Measurements from ENCODE around the gene BOD1. TPM values are rescaled to one million over a fixed set of nuclear protein-coding genes. Genes with fewer than 3 reads are reported as not detected.

Gene BOD1
- total RNA-seq, 1 donor from 2014 or later = 76.7 TPM

- no peaks in the 10 kb centered on the region for H3K9me3 Mint-ChIP-seq (ENCODE audit: unreplicated experiment)
- peaks cover 28% of the 10 kb centered on the region for H3K4me1 Mint-ChIP-seq (ENCODE audit: unreplicated experiment)
- DNase-seq (ENCODE audit: low spot score) = no peak
- no peak overlapping the region for H3K4me3 Mint-ChIP-seq (ENCODE audit: unreplicated experiment)
- no peak overlapping the region for H3K27ac Mint-ChIP-seq (ENCODE audit: unreplicated experiment)
- H3K36me3 Mint-ChIP-seq (ENCODE audit: low read depth, unreplicated experiment) = no peaks in the 10 kb centered on the region
- no peaks in the 10 kb centered on the region for H3K27me3 Mint-ChIP-seq (ENCODE audit: unreplicated experiment)
- no peak for TF ChIP-seq CTCF (IDR thresholded peaks at IDR 0.05; ENCODE audit: unreplicated experiment)
Observed at GRCh38 chr5:173625673-173626504, 9.4 kb upstream of the BOD1 start.

GRCh38 chr5:173625261-173625660 is 8.8 kb upstream of the BOD1 start:
- no peaks in the 10 kb centered on the region for H3K9me3 Mint-ChIP-seq (ENCODE audit: unreplicated experiment)
- no peaks in the 10 kb centered on the region for H3K36me3 Mint-ChIP-seq (ENCODE audit: low read depth, unreplicated experiment)
- peaks cover 28% of the 10 kb centered on the region for H3K4me1 Mint-ChIP-seq (ENCODE audit: unreplicated experiment)
- H3K27me3 Mint-ChIP-seq (ENCODE audit: unreplicated experiment) = no peaks in the 10 kb centered on the region
- TF ChIP-seq CTCF (IDR thresholded peaks at IDR 0.05; ENCODE audit: unreplicated experiment) = no peak
- no peak overlapping the region for H3K27ac Mint-ChIP-seq (ENCODE audit: unreplicated experiment)
- no peak for DNase-seq (ENCODE audit: low spot score)
- no peak overlapping the region for H3K4me3 Mint-ChIP-seq (ENCODE audit: unreplicated experiment)

- TF ChIP-seq CTCF (IDR thresholded peaks at IDR 0.05; ENCODE audit: unreplicated experiment) = no peak
- H3K4me1 Mint-ChIP-seq (ENCODE audit: unreplicated experiment) = peaks cover 28% of the 10 kb centered on the region
- no peak for DNase-seq (ENCODE audit: low spot score)
- H3K27me3 Mint-ChIP-seq (ENCODE audit: unreplicated experiment) = no peaks in the 10 kb centered on the region
- H3K4me3 Mint-ChIP-seq (ENCODE audit: unreplicated experiment) = no peak overlapping the region
- H3K27ac Mint-ChIP-seq (ENCODE audit: unreplicated experiment) = no peak overlapping the region
- H3K36me3 Mint-ChIP-seq (ENCODE audit: low read depth, unreplicated experiment) = no peaks in the 10 kb centered on the region
- H3K9me3 Mint-ChIP-seq (ENCODE audit: unreplicated experiment) = no peaks in the 10 kb centered on the region
Observed at GRCh38 chr5:173624282-173624681, 7.8 kb upstream of the BOD1 start.

GRCh38 chr5:173623789-173624188 is 7.3 kb upstream of the BOD1 start:
- Mint-ChIP-seq H3K9me3 (ENCODE audit: unreplicated experiment) (no peaks in the 10 kb centered on the region), H3K27me3 (ENCODE audit: unreplicated experiment) (no peaks in the 10 kb centered on the region), H3K27ac (ENCODE audit: unreplicated experiment) (no peak overlapping the region), H3K4me3 (ENCODE audit: unreplicated experiment) (no peak overlapping the region), H3K4me1 (ENCODE audit: unreplicated experiment) (peaks cover 25% of the 10 kb centered on the region), H3K36me3 (ENCODE audit: low read depth, unreplicated experiment) (no peaks in the 10 kb centered on the region)
- TF ChIP-seq CTCF (IDR thresholded peaks at IDR 0.05; ENCODE audit: unreplicated experiment) = no peak
- DNase-seq (ENCODE audit: low spot score) = no peak

DNA sequence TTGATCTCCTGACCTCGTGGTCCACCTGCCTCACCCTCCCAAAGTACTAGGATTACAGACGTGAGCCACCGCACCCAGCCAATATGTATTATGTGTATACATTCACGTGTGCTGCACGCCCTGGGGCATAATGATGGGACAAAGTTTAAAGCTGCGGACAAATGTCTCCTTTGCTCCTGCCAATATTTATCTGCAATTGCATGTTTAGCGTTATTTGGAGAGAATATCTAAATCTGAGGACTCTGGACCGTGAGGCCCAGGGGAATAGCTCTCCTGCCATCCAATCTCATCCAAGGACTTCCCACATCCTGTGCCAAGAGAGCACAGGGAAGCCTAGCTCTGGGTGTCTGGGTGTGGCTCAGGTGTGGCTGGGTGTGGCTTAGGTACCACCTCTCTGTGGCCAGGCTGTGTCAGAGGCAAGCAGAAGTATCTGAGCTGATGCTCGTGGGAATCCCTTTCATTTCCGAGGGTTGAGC is 6.9 kb upstream of the BOD1 start:
- no peak overlapping the region for H3K4me3 Mint-ChIP-seq (ENCODE audit: unreplicated experiment)
- no peaks in the 10 kb centered on the region for H3K36me3 Mint-ChIP-seq (ENCODE audit: low read depth, unreplicated experiment)
- H3K4me1 Mint-ChIP-seq (ENCODE audit: unreplicated experiment) = peaks cover 25% of the 10 kb centered on the region
- TF ChIP-seq CTCF (IDR thresholded peaks at IDR 0.05; ENCODE audit: unreplicated experiment) = no peak
- H3K27me3 Mint-ChIP-seq (ENCODE audit: unreplicated experiment) = no peaks in the 10 kb centered on the region
- DNase-seq (ENCODE audit: low spot score) = no peak
- no peak overlapping the region for H3K27ac Mint-ChIP-seq (ENCODE audit: unreplicated experiment)
- H3K9me3 Mint-ChIP-seq (ENCODE audit: unreplicated experiment) = no peaks in the 10 kb centered on the region
